NCI-H1105 treated with DMSO at 0.1 percent for 48 hours (cell line): ENCODE data around the gene RBMY1B.
"Not testable (repeated sequence)": the region's sequence is repeated elsewhere in the genome, so short reads cannot be mapped to it uniquely, and the experiment has no call there.

Experiments
- DNase-seq: peaks from one replicate; lab custom pipeline; 2025; lab: John Stamatoyannopoulos, UW

RBMY1B gene

DNA sequence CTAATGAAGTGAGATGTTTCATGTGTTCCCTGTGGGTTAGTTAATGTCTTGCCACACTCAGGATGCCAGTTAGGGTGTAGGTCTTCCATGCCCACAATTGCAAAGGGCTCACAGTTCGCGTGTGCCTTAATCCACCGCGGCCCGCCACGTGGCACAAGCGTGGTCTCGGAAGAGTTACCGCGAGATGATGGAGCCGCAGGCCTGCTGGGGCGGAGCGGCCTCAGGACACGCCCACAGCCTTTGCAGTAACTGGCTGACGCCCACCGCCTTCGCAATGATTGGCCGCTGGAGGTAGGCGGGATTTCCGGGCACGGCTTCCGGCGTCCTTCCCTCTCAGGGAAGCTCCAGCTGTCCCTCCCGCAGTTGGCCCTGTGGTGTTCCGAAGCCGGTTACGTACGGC, at the start of gene RBMY1B:
RBMY1B (plus strand) TSS at position 301 of the 400 bp plus-strand sequence. CDS start 2,013 bp downstream, outside the sequence.
- DNase-seq = not testable (repeated sequence)

DNA sequence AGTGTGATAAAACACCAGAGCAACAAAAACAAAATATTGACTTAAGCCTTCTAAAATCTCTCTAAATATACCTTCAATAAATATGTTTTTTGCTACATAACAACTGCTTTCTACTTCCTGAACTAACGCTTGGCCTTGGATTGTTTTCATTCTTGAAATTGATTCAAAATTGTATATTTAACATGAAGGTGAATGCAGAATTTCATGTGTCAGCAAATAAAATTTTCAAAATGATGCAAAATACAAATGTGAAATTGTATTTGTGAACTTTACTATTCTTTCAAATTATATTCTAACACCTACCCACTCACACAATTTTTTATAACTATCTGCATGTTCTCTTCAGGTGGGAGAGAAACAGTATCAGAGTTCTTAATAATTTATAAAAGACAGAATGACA, 48.2 kb upstream of the RBMY1B start:
- DNase-seq = not testable (repeated sequence)

DNA sequence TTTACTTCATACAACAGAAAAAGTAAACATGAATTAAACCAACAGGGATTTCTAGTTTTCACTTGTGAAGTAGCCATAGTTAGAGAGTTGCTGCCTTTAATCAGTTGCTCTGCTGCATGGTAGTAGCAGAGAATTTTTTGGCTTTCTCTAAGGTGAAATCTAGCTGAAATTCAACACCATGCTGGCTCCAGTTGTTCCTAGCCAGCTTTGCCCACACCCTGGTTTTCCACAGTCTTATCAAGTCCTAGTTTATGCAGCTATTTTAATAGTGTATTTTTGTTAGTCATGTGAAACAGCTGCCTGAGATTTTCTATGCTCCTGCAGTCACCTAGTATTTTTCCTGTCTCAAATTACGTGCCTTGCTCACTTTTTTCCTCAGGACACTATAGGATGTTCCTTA, 28.2 kb upstream of the RBMY1B start:
- no peak for DNase-seq

DNA sequence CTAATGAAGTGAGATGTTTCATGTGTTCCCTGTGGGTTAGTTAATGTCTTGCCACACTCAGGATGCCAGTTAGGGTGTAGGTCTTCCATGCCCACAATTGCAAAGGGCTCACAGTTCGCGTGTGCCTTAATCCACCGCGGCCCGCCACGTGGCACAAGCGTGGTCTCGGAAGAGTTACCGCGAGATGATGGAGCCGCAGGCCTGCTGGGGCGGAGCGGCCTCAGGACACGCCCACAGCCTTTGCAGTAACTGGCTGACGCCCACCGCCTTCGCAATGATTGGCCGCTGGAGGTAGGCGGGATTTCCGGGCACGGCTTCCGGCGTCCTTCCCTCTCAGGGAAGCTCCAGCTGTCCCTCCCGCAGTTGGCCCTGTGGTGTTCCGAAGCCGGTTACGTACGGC, 23.4 kb downstream of the RBMY1B start, which contains the start of gene RBMY1A1:
RBMY1A1 (plus strand) TSS at position 301 of the 400 bp plus-strand sequence. CDS start 2,013 bp downstream, outside the sequence.
- not testable (repeated sequence) for DNase-seq

DNA sequence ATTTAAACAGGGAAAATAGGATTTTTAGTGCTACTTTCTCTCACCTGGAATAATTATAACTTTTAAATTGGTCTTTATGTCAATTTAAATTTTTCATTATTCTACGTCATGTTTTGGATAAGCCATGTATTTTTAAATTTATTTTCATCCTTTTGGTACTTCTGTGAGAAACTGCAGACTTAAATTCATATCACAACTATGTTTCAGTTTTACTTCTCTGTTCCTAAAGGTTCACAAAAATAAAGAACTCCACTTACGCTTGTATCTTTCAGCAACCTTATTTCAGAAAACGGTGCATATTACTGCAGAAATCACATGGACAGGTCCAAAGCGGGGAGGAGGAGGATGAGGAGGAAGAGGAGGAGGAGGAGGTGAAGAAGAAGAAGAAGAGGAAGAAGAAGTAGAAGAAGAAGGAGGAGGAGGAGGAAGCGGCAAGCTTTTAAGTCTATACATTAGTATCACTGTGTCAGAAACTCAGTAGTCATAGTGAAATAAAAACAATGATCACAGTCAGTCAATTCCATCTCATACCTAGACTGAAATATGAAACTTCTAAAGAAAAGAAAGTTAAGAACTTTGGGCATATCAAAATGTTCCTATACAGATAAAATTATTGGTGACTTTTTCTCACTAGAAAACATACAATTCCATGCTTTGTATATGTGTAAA, 48.3 kb downstream of the RBMY1B start:
- not testable (repeated sequence) for DNase-seq
